Activated CD4-positive, alpha-beta T cell treated with anti-CD3 and anti-CD28 coated beads for 4 hours (primary cell): ENCODE data around the gene GABRB2.
"Not testable (repeated sequence)": the region's sequence is repeated elsewhere in the genome, so short reads cannot be mapped to it uniquely, and the experiment has no call there.

Experiments
- DNase-seq, 2 donors: peaks; one replicate each; pipeline ENCODE4 v3.0.0-alpha.2; 2020

GABRB2 gene

GRCh38 chr5:161295721-161296250, 250.7 kb downstream of the GABRB2 start:
- DNase-seq: no peak

- DNase-seq: no peak
Measured at GRCh38 chr5:161288071-161288470, 258.5 kb downstream of the GABRB2 start.

GRCh38 chr5:161287436-161287835, 259.1 kb downstream of the GABRB2 start:
- DNase-seq: no peak

GRCh38 chr5:161286066-161286655, 260.4 kb downstream of the GABRB2 start:
- DNase-seq: no peak

- no peak for DNase-seq
Measured at GRCh38 chr5:161284445-161284844, 262.1 kb downstream of the GABRB2 start.

GRCh38 chr5:161283296-161283695, 263.2 kb downstream of the GABRB2 start:
- DNase-seq: no peak

GRCh38 chr5:161278739-161279660, 267.5 kb downstream of the GABRB2 start:
- no peak for DNase-seq

GRCh38 chr5:161277011-161277410, 269.5 kb downstream of the GABRB2 start:
- no peak for DNase-seq

- DNase-seq: no peak
Measured at GRCh38 chr5:161274951-161275350, 271.6 kb downstream of the GABRB2 start.

- no peak for DNase-seq
Measured at GRCh38 chr5:161273410-161273809, 273.1 kb downstream of the GABRB2 start.

- DNase-seq: no peak
Measured at GRCh38 chr5:161271816-161272215, 274.7 kb downstream of the GABRB2 start.

GRCh38 chr5:161269125-161269524, 277.4 kb downstream of the GABRB2 start:
- DNase-seq: no peak

- no peak for DNase-seq
Measured at GRCh38 chr5:161266954-161267353, 279.6 kb downstream of the GABRB2 start.

GRCh38 chr5:161265006-161265405, 281.5 kb downstream of the GABRB2 start:
- no peak for DNase-seq

GRCh38 chr5:161263191-161263590, 283.3 kb downstream of the GABRB2 start:
- DNase-seq: no peak

GRCh38 chr5:161261668-161262323, 284.7 kb downstream of the GABRB2 start:
- DNase-seq: no peak

GRCh38 chr5:161258438-161258837, 288.1 kb downstream of the GABRB2 start:
- no peak for DNase-seq

GRCh38 chr5:161256957-161257356, 289.6 kb downstream of the GABRB2 start:
- DNase-seq: no peak

GRCh38 chr5:161252955-161253354, 293.6 kb downstream of the GABRB2 start:
- DNase-seq: not testable (repeated sequence)

- DNase-seq: no peak
Measured at GRCh38 chr5:161246749-161247148, 299.8 kb downstream of the GABRB2 start.

GRCh38 chr5:161245846-161246245, 300.7 kb downstream of the GABRB2 start:
- DNase-seq: not testable (repeated sequence)
